ENCODE results near the gene VAV3.

GRCh38 chr1:107829036-107829770 lies 135.8 kb downstream of the VAV3 start:
- TF ChIP-seq CTCF (IDR thresholded peaks at IDR 0.05) (no peak), POLR2AphosphoS5 (IDR thresholded peaks at IDR 0.05) (no peak), EP300 (IDR thresholded peaks at IDR 0.05; ENCODE audit: low read depth) (no peak), POLR2A (IDR thresholded peaks at IDR 0.05) (no peak)

Data from transverse colon (tissue), 4 donors.